T-helper 1 cell (primary cell): ENCODE data around the gene CFAP20DC.
"Not testable (repeated sequence)": the region's sequence is repeated elsewhere in the genome, so short reads cannot be mapped to it uniquely, and the experiment has no call there.

ENCODE experiments used
- DNase-seq, 5 donors: peaks; one replicate each; pipeline ENCODE4 v3.0.0-alpha.2; 2012 to 2020
- total RNA-seq, 4 donors: gene quantifications; one replicate each; lab custom pipeline; 2026; lab: John Stamatoyannopoulos, UW

The CFAP20DC gene
- total RNA-seq: 0 to 1.1 (median 0.35) reads per million in 4 donors

DNA sequence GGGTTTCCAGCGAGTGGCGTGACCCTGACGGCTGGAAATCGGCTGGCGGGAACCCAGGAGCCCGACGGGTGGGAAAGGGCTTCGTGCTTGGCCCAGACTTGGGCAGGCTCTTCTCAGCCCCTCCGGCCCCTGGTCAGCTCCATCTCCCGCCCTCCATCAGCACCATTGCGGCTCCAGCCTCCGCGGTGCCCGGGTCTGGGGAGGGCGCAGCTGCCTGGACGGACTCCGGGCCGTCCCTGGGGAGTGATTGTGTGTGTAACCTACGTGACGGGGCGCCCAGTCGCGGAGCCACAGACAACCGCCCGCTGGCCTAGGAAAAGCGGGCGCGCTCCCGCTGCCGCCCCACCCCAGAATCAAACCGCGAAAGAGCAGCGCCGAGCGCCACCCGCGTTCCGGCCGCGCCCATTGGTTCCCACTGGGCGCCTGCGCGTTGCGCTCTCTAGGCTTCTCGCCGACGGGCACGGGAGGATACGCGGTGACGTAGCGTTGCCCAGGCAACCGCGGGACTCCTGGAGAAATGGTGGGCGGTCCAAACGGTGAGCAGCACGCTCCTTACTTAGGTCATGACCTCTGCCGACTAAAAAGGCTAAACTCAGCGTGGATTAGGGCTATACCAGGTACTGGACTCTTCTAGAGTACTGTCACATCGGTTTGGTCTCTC, at the start of gene CFAP20DC:
Gene CFAP20DC, minus strand, starts transcription at position 355 of the 661 bp plus-strand sequence. CDS start 394 bp downstream, outside the sequence.
- DNase-seq: peak; percentile 64 to 94 (median 79)

DNA sequence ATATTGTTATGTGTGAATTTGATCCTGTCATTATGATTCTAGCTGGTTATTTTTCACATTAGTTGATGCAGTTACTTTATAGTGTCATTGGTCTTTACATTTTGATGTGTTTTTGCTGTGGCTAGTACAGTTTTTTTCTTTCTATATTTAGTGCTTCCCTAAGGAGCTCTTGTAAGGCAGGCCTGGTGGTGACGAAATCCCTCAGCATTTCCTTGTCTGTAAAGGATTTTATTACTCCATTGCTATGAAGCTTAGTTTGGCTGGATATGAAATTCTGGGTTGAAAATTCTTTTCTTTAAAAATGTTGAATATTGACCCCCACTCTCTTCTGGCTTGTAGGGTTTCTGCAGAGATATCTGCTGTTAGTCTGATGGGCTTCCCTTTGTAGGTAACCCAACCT, 48.7 kb upstream of the CFAP20DC start:
- not testable (repeated sequence) for DNase-seq

DNA sequence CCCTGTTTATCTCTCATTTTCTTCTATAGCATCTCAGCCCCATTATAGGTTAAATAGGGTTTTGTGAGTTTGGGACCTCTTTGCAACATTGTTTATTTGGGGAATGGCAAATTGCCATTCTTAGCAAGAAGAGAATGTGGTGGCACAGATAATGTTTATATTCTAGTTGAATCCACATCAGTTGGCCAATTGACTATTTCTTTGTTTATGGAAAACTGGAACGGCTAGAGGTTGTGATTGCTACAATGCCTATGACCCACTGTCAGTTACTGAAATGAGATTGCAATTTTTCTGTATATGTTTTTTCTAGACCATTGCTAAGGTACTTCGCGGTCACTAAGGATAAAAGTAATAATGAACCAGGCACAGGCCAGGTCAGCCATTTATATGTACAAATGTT, 44.6 kb upstream of the CFAP20DC start:
- no peak for DNase-seq

DNA sequence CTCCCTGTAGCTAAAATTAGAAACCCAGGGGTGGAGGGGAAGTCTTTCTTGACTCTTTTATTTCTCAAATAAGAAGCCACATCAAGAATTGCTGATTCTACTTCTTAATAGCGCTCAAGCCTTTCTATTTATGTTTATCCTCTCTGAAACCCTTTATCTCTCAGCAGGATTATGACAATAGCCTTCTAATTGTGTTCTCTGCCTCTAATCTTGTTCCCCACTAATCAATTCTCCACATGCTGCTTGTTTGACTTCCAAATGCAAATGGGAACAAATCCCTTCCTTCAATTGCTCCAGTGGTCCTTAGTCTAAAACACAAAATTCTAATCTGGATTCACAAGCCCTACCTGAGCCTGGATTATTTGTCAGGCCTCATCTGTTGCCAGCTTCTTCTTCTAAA, 43.7 kb upstream of the CFAP20DC start:
- no peak for DNase-seq

DNA sequence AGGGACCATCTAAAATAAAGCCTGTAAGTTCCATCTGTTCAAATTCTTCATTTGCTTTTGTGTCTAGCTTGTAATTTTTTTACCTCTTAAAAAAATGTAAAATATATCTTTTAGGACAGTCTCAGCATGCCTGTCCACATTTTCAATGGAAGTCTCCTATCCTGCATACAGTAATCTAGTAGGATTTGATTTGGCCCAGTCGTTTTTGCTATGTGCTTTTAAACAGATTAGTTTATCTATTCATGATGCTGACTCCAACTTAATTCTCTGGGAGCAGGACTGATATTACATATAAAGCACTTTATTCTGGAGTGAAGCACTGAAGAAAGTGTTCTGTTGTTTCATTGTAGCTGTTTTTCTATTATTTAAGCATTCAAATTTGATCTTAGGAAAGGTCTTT, 38.9 kb upstream of the CFAP20DC start:
- DNase-seq: no peak

DNA sequence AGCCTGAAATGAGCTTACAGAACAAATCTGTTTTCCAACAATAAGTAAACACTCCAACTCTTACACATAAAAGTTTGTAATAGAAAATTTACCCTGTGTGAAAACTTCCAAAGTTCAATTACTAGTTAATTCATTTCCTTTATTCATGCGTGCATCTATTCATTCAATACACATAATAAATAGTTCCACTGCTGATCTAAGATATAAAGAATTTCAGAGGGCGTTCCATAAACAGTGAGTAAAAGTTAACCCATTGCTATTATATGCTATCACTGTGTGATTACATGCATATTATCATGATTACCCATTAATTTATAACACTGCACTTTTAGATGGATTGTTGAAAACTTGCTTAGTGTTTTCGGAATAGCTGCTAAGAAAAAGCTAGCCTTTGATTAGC, 36.2 kb upstream of the CFAP20DC start:
- DNase-seq: no peak

DNA sequence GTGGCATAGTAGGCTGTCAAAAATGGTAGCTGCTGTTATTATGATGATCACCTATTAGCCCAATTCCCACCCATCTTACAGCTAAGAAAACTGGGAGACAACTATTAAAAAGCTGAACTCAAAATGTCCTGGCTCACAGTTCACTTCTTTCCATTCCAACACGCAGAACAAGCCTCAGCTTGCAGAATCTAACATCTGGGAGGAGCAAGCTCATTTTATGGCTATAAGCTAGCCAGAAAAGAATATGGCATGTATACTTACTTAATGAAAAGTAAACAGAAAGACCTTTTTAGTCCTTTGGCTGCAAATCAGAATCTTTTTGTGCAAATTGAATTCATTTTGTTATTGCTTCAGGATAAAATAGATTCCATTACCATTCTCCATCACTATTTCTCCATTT, 34.8 kb upstream of the CFAP20DC start:
- DNase-seq: no peak

- DNase-seq: no peak
Measured at GRCh38 chr3:59082106-59082505, 32.3 kb upstream of the CFAP20DC start.

GRCh38 chr3:59081071-59081470, 31.2 kb upstream of the CFAP20DC start:
- DNase-seq: no peak

- DNase-seq: no peak
Measured at GRCh38 chr3:59079962-59080361, 30.1 kb upstream of the CFAP20DC start.

DNA sequence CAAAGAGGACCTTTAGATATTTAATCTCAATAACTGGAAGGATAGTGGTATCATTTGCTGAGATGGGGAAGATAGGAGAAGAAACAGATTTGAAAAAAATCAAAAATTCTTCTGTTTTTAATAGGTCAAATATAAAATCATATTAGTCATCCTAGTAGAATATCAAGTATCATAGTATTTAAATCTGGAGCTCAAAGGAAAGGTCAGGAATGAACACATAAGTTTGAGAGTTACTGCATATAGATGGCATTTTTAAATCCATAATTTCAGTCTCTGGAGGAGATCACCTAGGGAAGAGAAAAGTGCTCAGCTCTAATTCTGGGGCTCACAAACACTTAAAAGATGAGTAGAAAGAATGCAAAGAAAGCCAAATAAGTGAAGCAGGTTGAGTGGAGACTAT, 24.9 kb upstream of the CFAP20DC start:
- DNase-seq: no peak

DNA sequence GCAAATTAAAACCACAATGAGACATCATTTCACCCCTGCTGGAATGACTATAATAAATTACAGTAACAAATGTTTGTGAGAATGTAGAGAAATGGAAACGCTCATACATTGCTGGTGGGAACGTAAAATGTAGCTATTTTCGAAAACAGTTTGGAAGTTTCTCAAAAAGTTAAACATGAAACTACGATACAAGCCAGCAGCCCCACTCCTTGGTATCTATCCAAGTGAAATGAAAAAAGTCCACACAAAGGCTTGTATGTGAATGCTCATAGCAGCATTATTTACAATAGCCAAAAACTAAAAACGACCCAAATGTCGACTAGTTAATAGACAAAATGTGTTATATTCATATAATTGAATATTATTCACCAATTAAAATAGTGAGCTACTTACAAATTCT, 22.9 kb upstream of the CFAP20DC start:
- DNase-seq: no peak

GRCh38 chr3:59069838-59070237, 20.0 kb upstream of the CFAP20DC start:
- DNase-seq: no peak

- no peak for DNase-seq
Measured at GRCh38 chr3:59065240-59065639, 15.4 kb upstream of the CFAP20DC start.

DNA sequence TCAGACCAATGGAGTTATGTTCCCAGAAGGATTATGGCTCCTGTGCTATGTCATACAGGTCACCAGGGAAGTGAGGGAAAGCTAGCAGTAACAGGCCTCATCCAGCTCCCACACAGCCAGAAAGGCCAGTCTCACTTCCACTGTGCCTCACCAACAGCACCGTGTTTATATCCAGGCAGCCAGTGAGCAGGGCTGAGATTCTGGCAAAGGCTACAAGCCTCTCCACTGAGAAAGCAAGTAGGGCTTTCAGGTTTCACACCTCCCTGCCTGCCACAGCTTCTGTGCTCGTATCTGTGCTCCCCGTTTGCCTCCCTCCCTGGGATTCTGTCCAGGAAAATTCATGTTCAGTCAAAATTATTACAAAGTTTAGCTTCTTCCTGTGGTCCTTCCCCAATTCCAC, 14.9 kb upstream of the CFAP20DC start:
- no peak for DNase-seq

DNA sequence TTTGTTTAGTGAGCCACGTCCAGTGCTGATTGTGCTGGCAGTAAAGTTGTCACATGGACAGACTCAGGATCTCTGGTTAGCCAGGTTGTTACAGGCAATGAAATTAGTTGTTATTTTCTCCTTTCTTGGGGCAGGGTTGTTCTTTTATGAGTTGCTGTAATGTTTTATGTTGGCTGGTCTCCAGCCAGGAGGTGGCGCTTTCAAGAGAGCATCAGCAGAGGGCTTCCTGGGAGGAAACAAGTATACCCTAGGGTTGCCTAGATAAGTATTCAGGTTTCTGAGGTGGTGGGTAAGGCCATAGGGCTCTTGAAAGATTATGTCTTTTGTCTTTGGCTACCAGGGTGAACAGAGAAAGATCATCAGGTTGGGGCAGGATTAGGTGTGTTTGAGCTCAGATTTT, 14.5 kb upstream of the CFAP20DC start:
- no peak for DNase-seq

DNA sequence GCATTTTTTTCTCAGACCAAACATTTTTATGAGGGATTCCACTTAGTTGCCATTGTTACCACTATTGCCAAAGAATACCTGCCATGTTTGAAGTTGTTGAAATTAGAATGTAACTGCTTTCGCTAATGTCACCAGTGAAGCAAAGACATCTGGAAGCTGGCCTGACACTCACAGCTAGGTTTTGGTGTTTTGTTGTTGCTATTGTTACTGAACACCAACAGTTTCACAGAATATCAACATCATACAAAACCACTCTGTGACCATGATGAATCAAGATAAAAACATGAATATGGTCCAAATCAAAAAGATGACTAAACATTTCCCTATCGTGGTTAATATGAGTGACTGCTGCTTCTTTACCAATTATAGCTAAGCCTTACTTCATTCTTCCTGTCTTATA, 6.9 kb upstream of the CFAP20DC start:
- DNase-seq: no peak

DNA sequence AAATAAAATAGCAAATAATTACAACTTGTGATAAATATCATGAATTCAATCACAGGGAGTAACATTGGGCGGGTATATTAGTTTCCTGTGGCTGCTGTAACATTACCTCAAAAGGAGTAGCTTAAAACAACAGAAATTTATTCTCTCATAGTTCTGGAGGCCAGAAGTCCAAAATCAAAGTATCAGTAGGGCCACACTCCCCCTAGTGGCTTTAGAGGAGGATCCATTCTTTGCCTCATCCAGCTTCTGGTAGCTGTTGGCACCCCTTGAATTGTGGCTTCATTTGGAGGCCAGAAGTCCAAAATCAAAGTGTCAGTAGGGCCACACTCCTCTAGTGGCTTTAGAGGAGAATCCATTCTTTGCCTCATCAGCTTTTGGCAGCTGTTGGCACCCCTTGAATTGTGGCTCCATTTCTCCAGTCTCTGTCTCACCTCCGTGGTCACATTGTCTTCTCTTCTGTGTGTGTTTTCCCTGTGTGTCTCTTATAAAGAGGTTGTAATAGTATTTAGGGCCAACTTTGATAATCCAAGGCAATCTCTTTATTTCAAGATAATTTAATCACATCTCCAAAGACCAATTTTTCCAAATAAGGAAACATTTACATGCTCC, 3.1 kb upstream of the CFAP20DC start:
- peak in 1 of 5 donors; percentile 27 for DNase-seq

DNA sequence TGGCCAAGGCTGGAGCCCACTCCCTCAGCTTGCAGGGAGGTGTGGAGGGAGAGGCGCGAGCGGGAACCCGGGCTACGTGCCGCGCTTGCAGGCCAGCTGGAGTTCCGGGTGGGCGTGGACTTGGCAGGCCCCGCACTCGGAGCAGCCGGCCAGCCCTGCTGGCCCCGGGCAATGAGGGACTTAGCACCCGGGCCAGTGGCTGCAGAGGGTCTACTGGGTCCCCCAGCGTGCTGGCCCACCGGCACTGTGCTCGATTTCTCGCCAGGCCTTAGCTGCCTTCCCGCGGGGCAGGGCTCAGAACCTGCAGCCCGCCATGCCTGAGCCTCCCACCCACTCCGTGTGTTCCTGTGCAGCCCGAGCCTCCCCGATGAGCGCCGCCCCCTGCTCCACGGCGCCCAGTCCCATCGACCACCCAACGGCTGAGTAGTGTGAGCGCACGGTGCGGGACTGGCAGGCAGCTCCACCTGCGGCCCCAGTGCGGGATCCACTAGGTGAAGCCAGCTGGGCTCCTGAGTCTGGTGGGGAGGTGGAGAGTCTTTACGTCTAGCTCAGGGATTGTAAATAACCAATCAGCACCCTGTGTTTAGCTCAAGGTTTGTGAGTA, 1.1 kb upstream of the CFAP20DC start:
- DNase-seq: not testable (repeated sequence)

GRCh38 chr3:59046839-59047238, 3.0 kb downstream of the CFAP20DC start:
- DNase-seq: no peak

DNA sequence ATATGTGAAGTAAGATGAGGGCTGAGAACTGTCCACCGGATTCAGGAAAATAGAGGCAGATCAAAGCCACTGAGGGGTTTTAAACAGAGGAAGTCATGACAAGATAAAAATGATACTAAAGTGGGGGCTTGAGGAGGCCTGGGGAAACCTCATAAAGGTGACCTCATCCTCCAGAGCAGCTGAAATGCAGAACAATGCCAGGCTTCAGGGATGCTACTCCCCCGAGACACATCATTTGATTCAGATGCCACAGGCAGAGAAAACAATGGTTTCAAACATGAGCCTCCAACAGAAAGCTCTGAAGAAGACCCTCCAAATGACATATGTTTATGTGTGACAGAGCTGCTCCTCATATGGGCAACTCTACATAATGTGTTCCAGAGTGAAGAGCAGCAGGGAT, 6.4 kb downstream of the CFAP20DC start:
- no peak for DNase-seq

DNA sequence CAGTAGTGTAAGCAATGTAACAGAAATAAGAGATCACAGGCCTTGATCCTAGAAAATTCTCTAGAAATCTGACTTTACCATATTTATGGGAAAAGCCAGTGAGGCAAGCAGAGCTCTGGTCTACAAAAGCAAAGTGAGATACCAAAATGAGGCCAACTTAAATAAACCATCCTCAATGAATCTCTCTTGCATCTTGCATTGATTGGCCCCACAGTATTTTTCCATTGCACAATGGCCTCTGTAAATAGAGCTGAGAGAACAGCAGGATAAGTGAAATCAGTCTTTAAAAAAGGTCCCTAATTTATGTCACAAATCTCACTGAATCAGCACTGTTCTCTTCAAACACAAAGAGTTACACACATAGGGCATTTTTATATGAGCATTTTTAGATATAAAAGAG, 8.9 kb downstream of the CFAP20DC start:
- no peak for DNase-seq

- DNase-seq: no peak
Measured at GRCh38 chr3:59027607-59028006, 22.2 kb downstream of the CFAP20DC start.

GRCh38 chr3:59023612-59024011, 26.2 kb downstream of the CFAP20DC start:
- DNase-seq: no peak
